Sigmoid colon (tissue), 4 donors: ENCODE data around the gene PCBD1.

Experiments
- EP300 ChIP-seq, 4 donors: sonication (generic); formaldehyde crosslinking; IDR thresholded peaks; one replicate each; pipeline ENCODE4 v1.6.1; 2017; ENCODE audit warnings: antibody characterized with exemption in 4 of 4
- TF ChIP-seq, protein P1 (sequence below), 4 experiments: fragments of 450-650 bp in 3 of 4; fragments of 200-600 bp in 1 of 4; IDR thresholded peaks; one replicate each; pipeline ENCODE4 v1.5.1; 2016 to 2019; ENCODE audit warnings: antibody characterized with exemption in 4 of 4, mild to moderate bottlenecking in 3 of 4, moderate library complexity in 2 of 4

DNA sequence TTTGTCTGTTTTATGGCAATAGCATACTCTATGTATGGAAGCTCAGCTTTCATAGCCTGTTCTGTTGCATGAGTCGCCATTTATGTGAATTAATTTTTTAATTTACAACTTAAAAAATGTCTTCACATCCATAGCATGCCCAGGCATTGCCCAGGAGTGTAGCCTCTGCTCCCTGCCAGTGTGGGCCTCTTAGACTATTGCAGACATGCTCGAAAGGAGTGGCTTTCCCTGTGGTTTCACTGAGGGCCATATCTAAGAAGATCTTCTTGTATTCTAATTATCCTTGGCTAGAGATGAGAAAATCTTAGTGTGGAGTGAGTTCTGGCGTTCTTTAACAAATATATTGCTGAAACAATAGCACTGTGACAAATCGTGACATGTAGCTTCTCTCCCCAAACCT is 35.3 kb downstream of the PCBD1 start:
- TF ChIP-seq, protein P1, sequence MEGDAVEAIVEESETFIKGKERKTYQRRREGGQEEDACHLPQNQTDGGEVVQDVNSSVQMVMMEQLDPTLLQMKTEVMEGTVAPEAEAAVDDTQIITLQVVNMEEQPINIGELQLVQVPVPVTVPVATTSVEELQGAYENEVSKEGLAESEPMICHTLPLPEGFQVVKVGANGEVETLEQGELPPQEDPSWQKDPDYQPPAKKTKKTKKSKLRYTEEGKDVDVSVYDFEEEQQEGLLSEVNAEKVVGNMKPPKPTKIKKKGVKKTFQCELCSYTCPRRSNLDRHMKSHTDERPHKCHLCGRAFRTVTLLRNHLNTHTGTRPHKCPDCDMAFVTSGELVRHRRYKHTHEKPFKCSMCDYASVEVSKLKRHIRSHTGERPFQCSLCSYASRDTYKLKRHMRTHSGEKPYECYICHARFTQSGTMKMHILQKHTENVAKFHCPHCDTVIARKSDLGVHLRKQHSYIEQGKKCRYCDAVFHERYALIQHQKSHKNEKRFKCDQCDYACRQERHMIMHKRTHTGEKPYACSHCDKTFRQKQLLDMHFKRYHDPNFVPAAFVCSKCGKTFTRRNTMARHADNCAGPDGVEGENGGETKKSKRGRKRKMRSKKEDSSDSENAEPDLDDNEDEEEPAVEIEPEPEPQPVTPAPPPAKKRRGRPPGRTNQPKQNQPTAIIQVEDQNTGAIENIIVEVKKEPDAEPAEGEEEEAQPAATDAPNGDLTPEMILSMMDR (IDR thresholded peaks at IDR 0.05): no peak
- no peak for TF ChIP-seq EP300 (IDR thresholded peaks at IDR 0.05)
